Measurements from ENCODE around the gene ARHGAP31. TPM values are rescaled to one million over a fixed set of nuclear protein-coding genes. Genes with fewer than 3 reads are reported as not detected.
"Not testable (repeated sequence)": the region's sequence is repeated elsewhere in the genome, so short reads cannot be mapped to it uniquely, and the experiment has no call there.

Gene ARHGAP31
- polyA plus RNA-seq, 4 donors: 0.89 to 6.4 (median 4.0) TPM

- not testable (repeated sequence) for H3K4me3 ChIP-seq (ENCODE audit: low read depth in 1 of 3, low read length in 3 of 3); DNase-seq; H3K36me3 ChIP-seq (ENCODE audit: control insufficient read depth in 3 of 3, insufficient read depth in 2 of 3, low read depth in 1 of 3, low read length in 3 of 3); H3K27ac ChIP-seq (ENCODE audit: low read depth in 1 of 3, low read length in 2 of 3); H3K27me3 ChIP-seq (ENCODE audit: control insufficient read depth in 3 of 3, insufficient read depth in 3 of 3, low read length in 3 of 3); H3K9me3 ChIP-seq (ENCODE audit: control insufficient read depth in 2 of 2, insufficient read depth in 1 of 2, low read depth in 1 of 2, low read length in 1 of 2); FAIRE-seq
- WGBS, 3 donors: 87 to 94% (median 93%) methylated on average over 5 of the region's 5 CpGs
- H3K4me1 ChIP-seq (ENCODE audit: control insufficient read depth in 3 of 3, insufficient read depth in 2 of 3, low read depth in 1 of 3, low read length in 2 of 3): peaks cover 0 to 17% (median 0%) of the 10 kb centered on the region in 3 donors
Measured at GRCh38 chr3:119355608-119356007, 61.4 kb downstream of the ARHGAP31 start.

- FAIRE-seq (no peak), DNase-seq (no peak)
- no peak overlapping the region for H3K27ac ChIP-seq (ENCODE audit: low read depth in 1 of 3, low read length in 2 of 3)
- no peaks in the 10 kb centered on the region for H3K36me3 ChIP-seq (ENCODE audit: control insufficient read depth in 3 of 3, insufficient read depth in 2 of 3, low read depth in 1 of 3, low read length in 3 of 3)
- H3K4me1 ChIP-seq (ENCODE audit: control insufficient read depth in 3 of 3, insufficient read depth in 2 of 3, low read depth in 1 of 3, low read length in 2 of 3): peaks cover 0 to 11% (median 0%) of the 10 kb centered on the region in 3 donors
- no peak overlapping the region for H3K4me3 ChIP-seq (ENCODE audit: low read depth in 1 of 3, low read length in 3 of 3)
- H3K9me3 ChIP-seq (ENCODE audit: control insufficient read depth in 2 of 2, insufficient read depth in 1 of 2, low read depth in 1 of 2, low read length in 1 of 2): no peaks in the 10 kb centered on the region
- H3K27me3 ChIP-seq (ENCODE audit: control insufficient read depth in 3 of 3, insufficient read depth in 3 of 3, low read length in 3 of 3): no peaks in the 10 kb centered on the region
Measured at GRCh38 chr3:119356646-119357045, 62.5 kb downstream of the ARHGAP31 start.

DNA sequence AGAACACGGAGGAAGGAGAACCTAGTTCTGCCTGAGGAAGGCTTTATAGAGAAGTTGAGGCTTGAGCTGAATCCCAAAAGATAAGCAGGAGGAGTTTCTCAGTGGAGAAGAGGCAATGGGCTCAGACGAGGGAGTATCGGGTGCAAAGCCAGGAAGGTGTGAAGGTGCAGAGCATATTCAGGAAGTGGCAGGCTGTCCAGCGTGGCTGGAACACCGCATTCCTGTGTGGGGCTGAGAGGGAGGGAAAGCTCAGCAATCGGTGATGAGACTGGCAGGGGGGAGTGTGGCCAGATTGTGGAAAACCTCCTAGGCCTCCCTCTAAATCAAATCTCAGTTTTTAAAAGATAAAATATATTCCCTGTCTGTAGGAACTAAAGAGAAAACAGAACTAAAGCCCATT is 63.0 kb downstream of the ARHGAP31 start:
- DNase-seq (no peak), FAIRE-seq (no peak)

DNA sequence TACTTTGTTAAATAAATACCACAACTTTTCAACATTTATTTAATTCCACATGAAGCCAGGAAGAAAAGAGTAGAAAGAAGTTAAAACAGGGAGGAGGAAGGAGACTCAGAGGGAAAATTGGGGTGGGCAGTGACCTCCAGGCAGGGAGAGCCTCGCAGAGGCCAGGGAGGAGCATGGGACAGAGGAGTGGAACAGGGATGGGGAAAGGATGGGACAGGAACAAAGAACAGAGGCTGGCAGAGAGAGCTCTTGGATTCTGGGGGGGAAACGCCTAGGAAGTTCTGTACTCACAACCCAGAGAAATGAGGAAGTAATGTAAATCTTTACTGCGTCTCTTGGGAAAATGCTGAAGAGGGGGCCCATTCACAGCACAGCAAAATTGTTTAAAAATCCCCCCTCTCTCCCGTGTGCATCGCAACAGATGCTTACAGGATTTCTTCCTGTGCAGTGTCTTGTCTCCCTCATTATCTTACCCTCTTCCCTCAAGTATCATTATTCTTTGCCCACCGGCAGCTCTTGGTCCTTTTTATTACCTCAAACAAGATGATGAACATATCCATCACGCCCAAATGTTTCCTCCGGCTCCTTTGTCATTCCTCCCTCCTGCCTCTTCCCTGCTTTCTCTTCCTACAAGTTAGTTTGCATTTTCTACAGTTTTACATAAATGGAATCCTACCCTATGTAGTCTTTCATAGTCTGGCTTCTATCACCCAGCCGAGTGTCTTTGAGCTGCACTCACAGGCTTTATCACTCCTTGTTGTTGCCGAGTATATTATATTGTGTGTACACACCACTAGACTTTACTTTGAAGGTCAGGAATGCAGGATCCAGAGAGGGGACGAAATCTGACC is 65.5 kb downstream of the ARHGAP31 start:
- Histone ChIP-seq H3K4me1 (ENCODE audit: control insufficient read depth in 3 of 3, insufficient read depth in 2 of 3, low read depth in 1 of 3, low read length in 2 of 3) (no peaks in the 10 kb centered on the region), H3K27ac (ENCODE audit: low read depth in 1 of 3, low read length in 2 of 3) (no peak overlapping the region), H3K27me3 (ENCODE audit: control insufficient read depth in 3 of 3, insufficient read depth in 3 of 3, low read length in 3 of 3) (no peaks in the 10 kb centered on the region), H3K4me3 (ENCODE audit: low read depth in 1 of 3, low read length in 3 of 3) (no peak overlapping the region), H3K9me3 (ENCODE audit: control insufficient read depth in 2 of 2, insufficient read depth in 1 of 2, low read depth in 1 of 2, low read length in 1 of 2) (no peaks in the 10 kb centered on the region), H3K36me3 (ENCODE audit: control insufficient read depth in 3 of 3, insufficient read depth in 2 of 3, low read depth in 1 of 3, low read length in 3 of 3) (no peaks in the 10 kb centered on the region)
- DNase-seq (no peak), FAIRE-seq (no peak)
- 45 to 56% (median 51%) methylated on average over 11 of the region's 11 CpGs for WGBS, 3 donors

More for the DNA sequence above, 63.0 kb downstream of the ARHGAP31 start:
- no peak overlapping the region for H3K4me3 ChIP-seq (ENCODE audit: low read depth in 1 of 3, low read length in 3 of 3)
- no peaks in the 10 kb centered on the region for H3K27me3 ChIP-seq (ENCODE audit: control insufficient read depth in 3 of 3, insufficient read depth in 3 of 3, low read length in 3 of 3)
- no peaks in the 10 kb centered on the region for H3K36me3 ChIP-seq (ENCODE audit: control insufficient read depth in 3 of 3, insufficient read depth in 2 of 3, low read depth in 1 of 3, low read length in 3 of 3)
- WGBS, 3 donors: 14 to 39% (median 31%) methylated on average over 6 of the region's 6 CpGs
- H3K27ac ChIP-seq (ENCODE audit: low read depth in 1 of 3, low read length in 2 of 3): no peak overlapping the region
- peaks cover 0 to 6% (median 0%) of the 10 kb centered on the region in 3 donors for H3K4me1 ChIP-seq (ENCODE audit: control insufficient read depth in 3 of 3, insufficient read depth in 2 of 3, low read depth in 1 of 3, low read length in 2 of 3)
- no peaks in the 10 kb centered on the region for H3K9me3 ChIP-seq (ENCODE audit: control insufficient read depth in 2 of 2, insufficient read depth in 1 of 2, low read depth in 1 of 2, low read length in 1 of 2)

- FAIRE-seq (no peak), DNase-seq (no peak)
- H3K4me3 ChIP-seq (ENCODE audit: low read depth in 1 of 3, low read length in 3 of 3): no peak overlapping the region
- no peaks in the 10 kb centered on the region for H3K36me3 ChIP-seq (ENCODE audit: control insufficient read depth in 3 of 3, insufficient read depth in 2 of 3, low read depth in 1 of 3, low read length in 3 of 3)
- no peak overlapping the region for H3K27ac ChIP-seq (ENCODE audit: low read depth in 1 of 3, low read length in 2 of 3)
- H3K27me3 ChIP-seq (ENCODE audit: control insufficient read depth in 3 of 3, insufficient read depth in 3 of 3, low read length in 3 of 3): no peaks in the 10 kb centered on the region
- no peaks in the 10 kb centered on the region for H3K4me1 ChIP-seq (ENCODE audit: control insufficient read depth in 3 of 3, insufficient read depth in 2 of 3, low read depth in 1 of 3, low read length in 2 of 3)
- no peaks in the 10 kb centered on the region for H3K9me3 ChIP-seq (ENCODE audit: control insufficient read depth in 2 of 2, insufficient read depth in 1 of 2, low read depth in 1 of 2, low read length in 1 of 2)
- WGBS, 3 donors: 68 to 84% (median 83%) methylated on average over 3 of the region's 3 CpGs
Measured at GRCh38 chr3:119360736-119361462, 66.7 kb downstream of the ARHGAP31 start.

GRCh38 chr3:119362010-119362409 is 67.8 kb downstream of the ARHGAP31 start:
- DNase-seq (no peak), FAIRE-seq (no peak)
- no peak overlapping the region for H3K4me3 ChIP-seq (ENCODE audit: low read depth in 1 of 3, low read length in 3 of 3)
- H3K27me3 ChIP-seq (ENCODE audit: control insufficient read depth in 3 of 3, insufficient read depth in 3 of 3, low read length in 3 of 3): no peaks in the 10 kb centered on the region
- H3K9me3 ChIP-seq (ENCODE audit: control insufficient read depth in 2 of 2, insufficient read depth in 1 of 2, low read depth in 1 of 2, low read length in 1 of 2): no peaks in the 10 kb centered on the region
- no peaks in the 10 kb centered on the region for H3K4me1 ChIP-seq (ENCODE audit: control insufficient read depth in 3 of 3, insufficient read depth in 2 of 3, low read depth in 1 of 3, low read length in 2 of 3)
- H3K27ac ChIP-seq (ENCODE audit: low read depth in 1 of 3, low read length in 2 of 3): no peak overlapping the region
- no peaks in the 10 kb centered on the region for H3K36me3 ChIP-seq (ENCODE audit: control insufficient read depth in 3 of 3, insufficient read depth in 2 of 3, low read depth in 1 of 3, low read length in 3 of 3)
- 73 to 90% (median 81%) methylated on average over 2 of the region's 2 CpGs for WGBS, 3 donors

DNA sequence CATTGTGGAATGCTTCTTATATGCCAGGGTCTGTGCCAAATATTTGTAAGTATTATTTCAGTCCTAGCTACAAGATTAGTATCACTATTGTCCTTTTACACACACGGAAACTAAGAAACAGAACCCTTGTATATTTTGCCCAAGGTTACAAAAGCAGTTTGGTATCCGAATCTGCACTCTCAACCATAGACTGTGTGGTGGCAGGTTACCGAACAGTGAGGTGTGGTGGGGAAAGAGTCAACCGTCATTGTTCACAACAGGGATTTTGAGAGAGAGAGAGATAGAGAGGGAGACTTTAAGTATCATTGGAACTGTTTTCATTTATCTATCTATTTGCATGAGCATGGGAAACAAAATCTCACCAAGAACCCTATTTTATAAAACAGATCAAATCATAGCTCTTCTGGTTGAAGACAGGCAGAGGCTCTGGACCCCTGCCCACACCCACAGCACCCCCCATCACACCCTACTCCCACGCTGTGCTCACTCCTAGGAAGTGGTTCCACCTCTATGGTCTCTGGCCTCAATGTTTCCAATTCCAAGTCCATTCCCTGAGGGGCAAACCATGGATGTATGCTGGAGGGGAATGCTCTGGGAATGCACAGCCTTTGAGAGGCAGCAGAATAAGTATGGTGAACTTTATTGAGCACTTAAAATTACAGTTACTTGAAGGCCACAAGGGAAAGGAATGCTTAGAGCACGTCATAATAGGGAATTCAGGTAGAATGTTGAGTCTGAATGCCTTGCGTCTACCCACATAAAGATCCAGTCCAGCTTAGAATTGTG is 69.0 kb downstream of the ARHGAP31 start:
- Histone ChIP-seq H3K4me1 (ENCODE audit: control insufficient read depth in 3 of 3, insufficient read depth in 2 of 3, low read depth in 1 of 3, low read length in 2 of 3) (no peaks in the 10 kb centered on the region), H3K27ac (ENCODE audit: low read depth in 1 of 3, low read length in 2 of 3) (no peak overlapping the region), H3K9me3 (ENCODE audit: control insufficient read depth in 2 of 2, insufficient read depth in 1 of 2, low read depth in 1 of 2, low read length in 1 of 2) (no peaks in the 10 kb centered on the region), H3K4me3 (ENCODE audit: low read depth in 1 of 3, low read length in 3 of 3) (no peak overlapping the region), H3K27me3 (ENCODE audit: control insufficient read depth in 3 of 3, insufficient read depth in 3 of 3, low read length in 3 of 3) (no peaks in the 10 kb centered on the region), H3K36me3 (ENCODE audit: control insufficient read depth in 3 of 3, insufficient read depth in 2 of 3, low read depth in 1 of 3, low read length in 3 of 3) (no peaks in the 10 kb centered on the region)
- no peak for DNase-seq
- 83 to 91% (median 89%) methylated on average over 7 of the region's 7 CpGs for WGBS, 3 donors
- FAIRE-seq: no peak

- DNase-seq: no peak
- 89 to 95% (median 93%) methylated on average over 1 of the region's 1 CpG for WGBS, 3 donors
- Histone ChIP-seq H3K4me1 (ENCODE audit: control insufficient read depth in 3 of 3, insufficient read depth in 2 of 3, low read depth in 1 of 3, low read length in 2 of 3) (no peaks in the 10 kb centered on the region), H3K27ac (ENCODE audit: low read depth in 1 of 3, low read length in 2 of 3) (no peak overlapping the region), H3K36me3 (ENCODE audit: control insufficient read depth in 3 of 3, insufficient read depth in 2 of 3, low read depth in 1 of 3, low read length in 3 of 3) (no peaks in the 10 kb centered on the region), H3K27me3 (ENCODE audit: control insufficient read depth in 3 of 3, insufficient read depth in 3 of 3, low read length in 3 of 3) (no peaks in the 10 kb centered on the region), H3K4me3 (ENCODE audit: low read depth in 1 of 3, low read length in 3 of 3) (no peak overlapping the region), H3K9me3 (ENCODE audit: control insufficient read depth in 2 of 2, insufficient read depth in 1 of 2, low read depth in 1 of 2, low read length in 1 of 2) (no peaks in the 10 kb centered on the region)
- FAIRE-seq: no peak
Measured at GRCh38 chr3:119364401-119364800, 70.2 kb downstream of the ARHGAP31 start.
